SH-SY5Y (cell line): ENCODE measurements around the gene F2RL2.

Source experiments
- GATA2 ChIP-seq: IDR thresholded peaks from 2 replicates; pipeline ENCODE4 v1.6.1; 2011; ENCODE audit warnings: mild to moderate bottlenecking, low read depth, low read length
- GATA3 ChIP-seq: IDR thresholded peaks from 2 replicates; pipeline ENCODE4 v1.6.1; 2011; ENCODE audit warnings: low read depth, mild to moderate bottlenecking, low read length, moderate library complexity

- TF ChIP-seq GATA3 (no peak), GATA2 (no peak)
These were observed 1.1 kb downstream of the F2RL2 start for GRCh38 chr5:76622076-76622475.
